ENCODE measurements around the gene PBX1.
A peak's percentile ranks its signal among the peaks of the same experiment; 100 is the strongest.

The PBX1 gene

GRCh38 chr1:164777518-164777917 is 218.5 kb downstream of the PBX1 start:
- no peak for DNase-seq (ENCODE audit: low spot score)

GRCh38 chr1:164779376-164779775 is 220.4 kb downstream of the PBX1 start:
- no peak for DNase-seq (ENCODE audit: low spot score)

- DNase-seq (ENCODE audit: low spot score): peak; percentile 50
These were observed 221.3 kb downstream of the PBX1 start for GRCh38 chr1:164780111-164780812.

- no peak for DNase-seq (ENCODE audit: low spot score)
These were observed 221.9 kb downstream of the PBX1 start for GRCh38 chr1:164780863-164781262.

- no peak for DNase-seq (ENCODE audit: low spot score)
These were observed 223.0 kb downstream of the PBX1 start for GRCh38 chr1:164781972-164782371.

GRCh38 chr1:164783778-164784555 is 225.0 kb downstream of the PBX1 start:
- DNase-seq (ENCODE audit: low spot score): no peak

GRCh38 chr1:164784960-164785359 is 226.0 kb downstream of the PBX1 start:
- no peak for DNase-seq (ENCODE audit: low spot score)

- no peak for DNase-seq (ENCODE audit: low spot score)
These were observed 227.0 kb downstream of the PBX1 start for GRCh38 chr1:164785841-164786534.

GRCh38 chr1:164786980-164787833 is 228.2 kb downstream of the PBX1 start:
- peak; percentile 76 for DNase-seq (ENCODE audit: low spot score)

- peak; percentile 28 for DNase-seq (ENCODE audit: low spot score)
These were observed 228.8 kb downstream of the PBX1 start for GRCh38 chr1:164787834-164788231.

GRCh38 chr1:164790081-164790480 is 231.1 kb downstream of the PBX1 start:
- DNase-seq (ENCODE audit: low spot score): no peak

- DNase-seq (ENCODE audit: low spot score): no peak
These were observed 233.5 kb downstream of the PBX1 start for GRCh38 chr1:164792410-164793004.

GRCh38 chr1:164794356-164794755 is 235.4 kb downstream of the PBX1 start:
- no peak for DNase-seq (ENCODE audit: low spot score)

GRCh38 chr1:164796916-164797315 is 237.9 kb downstream of the PBX1 start:
- DNase-seq (ENCODE audit: low spot score): no peak

- DNase-seq (ENCODE audit: low spot score): no peak
These were observed 242.3 kb downstream of the PBX1 start for GRCh38 chr1:164801246-164801731.

- DNase-seq (ENCODE audit: low spot score): no peak
These were observed 243.0 kb downstream of the PBX1 start for GRCh38 chr1:164801791-164802502.

GRCh38 chr1:164802529-164803282 is 243.7 kb downstream of the PBX1 start:
- no peak for DNase-seq (ENCODE audit: low spot score)

GRCh38 chr1:164803366-164803765 is 244.4 kb downstream of the PBX1 start:
- no peak for DNase-seq (ENCODE audit: low spot score)

GRCh38 chr1:164804366-164804765 is 245.4 kb downstream of the PBX1 start:
- no peak for DNase-seq (ENCODE audit: low spot score)

GRCh38 chr1:164805399-164805798 is 246.4 kb downstream of the PBX1 start:
- no peak for DNase-seq (ENCODE audit: low spot score)
